GM19455 (cell line): ENCODE data around the gene POT1.
"Not testable (repeated sequence)": the region's sequence is repeated elsewhere in the genome, so short reads cannot be mapped to it uniquely, and the experiment has no call there.

Source experiments
- ATAC-seq: cut with Tn5 transposase; IDR thresholded peaks from one replicate; pipeline ENCODE4 v1.9.1; 2021; ENCODE audit not compliant: unreplicated experiment

Gene POT1

GRCh38 chr7:124929467-124930172, at the start of gene POT1:
Gene POT1 (minus strand): TSS chr7:124929825. CDS start chr7:124897173, 32,652 bp downstream.
- ATAC-seq = peak; percentile 100

GRCh38 chr7:124975131-124975530, 45.5 kb upstream of the POT1 start:
- not testable (repeated sequence) for ATAC-seq

GRCh38 chr7:124965553-124965952, 35.9 kb upstream of the POT1 start:
- no peak for ATAC-seq

GRCh38 chr7:124959676-124960075, 30.1 kb upstream of the POT1 start:
- ATAC-seq = no peak

- not testable (repeated sequence) for ATAC-seq
Observed at GRCh38 chr7:124957952-124958351, 28.3 kb upstream of the POT1 start.

- ATAC-seq = no peak
Observed at GRCh38 chr7:124956160-124956559, 26.5 kb upstream of the POT1 start.

GRCh38 chr7:124954790-124955189, 25.2 kb upstream of the POT1 start:
- no peak for ATAC-seq

GRCh38 chr7:124945680-124946079, 16.1 kb upstream of the POT1 start:
- no peak for ATAC-seq

- no peak for ATAC-seq
Observed at GRCh38 chr7:124943472-124943871, 13.8 kb upstream of the POT1 start.

- ATAC-seq = no peak
Observed at GRCh38 chr7:124942399-124942798, 12.8 kb upstream of the POT1 start.

- ATAC-seq = no peak
Observed at GRCh38 chr7:124940306-124940705, 10.7 kb upstream of the POT1 start.

GRCh38 chr7:124938128-124938527, 8.5 kb upstream of the POT1 start:
- ATAC-seq = no peak

GRCh38 chr7:124937076-124937475, 7.5 kb upstream of the POT1 start:
- no peak for ATAC-seq

GRCh38 chr7:124934841-124935240, 5.2 kb upstream of the POT1 start:
- no peak for ATAC-seq

- no peak for ATAC-seq
Observed at GRCh38 chr7:124930655-124931597, 1.3 kb upstream of the POT1 start.

- no peak for ATAC-seq
Observed at GRCh38 chr7:124930173-124930623, 573 bp upstream of the POT1 start.

- no peak for ATAC-seq
Observed at GRCh38 chr7:124924906-124925305, 4.7 kb downstream of the POT1 start.

GRCh38 chr7:124922200-124922599, 7.4 kb downstream of the POT1 start:
- ATAC-seq = no peak

GRCh38 chr7:124919841-124920240, 9.8 kb downstream of the POT1 start:
- ATAC-seq = no peak

- peak; percentile 60 for ATAC-seq
Observed at GRCh38 chr7:124918662-124919061, 11.0 kb downstream of the POT1 start.

- ATAC-seq = peak; percentile 43
Observed at GRCh38 chr7:124915242-124915641, 14.4 kb downstream of the POT1 start.

- ATAC-seq = no peak
Observed at GRCh38 chr7:124914298-124914697, 15.3 kb downstream of the POT1 start.
